ENCODE data around the gene ZC3H12A. TPM values are rescaled to one million over a fixed set of nuclear protein-coding genes. Genes with fewer than 3 reads are reported as not detected.

Gene ZC3H12A
- total RNA-seq (100 to 1,000 TPM; 164 to 165 TPM), total RNA-seq (30.6 to 337 (median 73.7) reads per million in 172 experiments)
- polyA plus RNA-seq (2013, experiment 1 of 2): 12.1 TPM
- polyA plus RNA-seq (2013, experiment 2 of 2): 47.4 TPM

- Histone ChIP-seq H3K27ac (ENCODE audit: low read depth in 1 of 2, low read length in 2 of 2) (peak within 1 kb of the TSS; percentile 95 to 97), H3K4me3 (ENCODE audit: low read length) (peak within 1 kb of the TSS; percentile 92), H3K9me3 (ENCODE audit: control insufficient read depth in 1 of 2, insufficient read depth in 1 of 2, low read length in 2 of 2) (no peaks in the 10 kb centered on the region), H3K36me3 (ENCODE audit: insufficient read depth, low read length) (peaks cover 32% of the 10 kb centered on the region), H3K4me1 (ENCODE audit: insufficient read depth, low read length) (peaks cover 68% of the 10 kb centered on the region), H3K27me3 (ENCODE audit: control insufficient read depth in 1 of 2, insufficient read depth in 2 of 2, low read length in 2 of 2) (no peaks in the 10 kb centered on the region)
- H3K9me3 Mint-ChIP-seq: no peaks in the 10 kb centered on the region
- TF ChIP-seq CTCF (IDR thresholded peaks at IDR 0.05): no peak
- H3K27ac Mint-ChIP-seq: peak within 1 kb of the TSS; percentile 100
- H3K36me3 Mint-ChIP-seq (ENCODE audit: low read depth): peaks cover 55% of the 10 kb centered on the region
- ChIA-PET POLR2A (interaction anchor here (0.8 to 10.8 kb wide), 9 partner anchors 8 to 1916 kb away, joined by 3 to 136 read pairs (median 6); partner anchors contain the start of genes MEAF6 and NCDN), CTCF (interaction anchor here (7.1 kb wide), 1 partner anchor 13 kb away, joined by 65 read pairs; no protein-coding TSS in a partner anchor)
- peak; percentile 83 to 98 (median 93) for DNase-seq
- H3K4me3 Mint-ChIP-seq: peak within 1 kb of the TSS; percentile 97
- peaks cover 66% of the 10 kb centered on the region for H3K4me1 Mint-ChIP-seq (ENCODE audit: low read depth)
- ATAC-seq (ENCODE audit: poor library complexity): peak; percentile 61
- H3K27me3 Mint-ChIP-seq: no peaks in the 10 kb centered on the region
- intact Hi-C loops (cut with DNase I, micrococcal nuclease): loop anchor here in 1 of 2 experiments (1.0 kb wide), 2 partner anchors 121 to 218 kb away; partner anchors contain the start of genes CDCA8 and GNL2
Observed at GRCh38 chr1:37474046-37474696, at the start of gene ZC3H12A. Gene ZC3H12A (plus strand): TSS chr1:37474580. CDS start chr1:37475497, 917 bp downstream.

- Histone ChIP-seq H3K4me1 (ENCODE audit: insufficient read depth, low read length) (no peaks in the 10 kb centered on the region), H3K36me3 (ENCODE audit: insufficient read depth, low read length) (no peaks in the 10 kb centered on the region), H3K27me3 (ENCODE audit: control insufficient read depth in 1 of 2, insufficient read depth in 2 of 2, low read length in 2 of 2) (peaks cover 2 to 4% of the 10 kb centered on the region in 2 experiments), H3K27ac (ENCODE audit: low read depth in 1 of 2, low read length in 2 of 2) (no peak overlapping the region), H3K4me3 (ENCODE audit: low read length) (no peak overlapping the region), H3K9me3 (ENCODE audit: control insufficient read depth in 1 of 2, insufficient read depth in 1 of 2, low read length in 2 of 2) (no peaks in the 10 kb centered on the region)
- Mint-ChIP-seq H3K4me1 (ENCODE audit: low read depth) (no peaks in the 10 kb centered on the region), H3K4me3 (no peak overlapping the region), H3K9me3 (no peaks in the 10 kb centered on the region), H3K27ac (no peak overlapping the region), H3K36me3 (ENCODE audit: low read depth) (no peaks in the 10 kb centered on the region), H3K27me3 (peaks cover 19% of the 10 kb centered on the region)
- POLR2A ChIA-PET: no interaction called here
- ATAC-seq (ENCODE audit: poor library complexity) (no peak), DNase-seq (no peak)
- CTCF ChIA-PET: interaction anchor here (1.2 kb wide), 1 partner anchor 9 kb away, joined by 3 read pairs; no protein-coding TSS in a partner anchor
- no peak for TF ChIP-seq CTCF (IDR thresholded peaks at IDR 0.05)
- intact Hi-C loops (cut with DNase I, micrococcal nuclease): no loop called here
Observed at GRCh38 chr1:37425221-37425620, 49.2 kb upstream of the ZC3H12A start.

- intact Hi-C loops (cut with DNase I, micrococcal nuclease): no loop called here
- peaks cover under 1% of the 10 kb centered on the region for H3K4me1 ChIP-seq (ENCODE audit: insufficient read depth, low read length)
- no peak overlapping the region for H3K27ac ChIP-seq (ENCODE audit: low read depth in 1 of 2, low read length in 2 of 2)
- DNase-seq (no peak), ATAC-seq (ENCODE audit: poor library complexity) (no peak)
- H3K27me3 ChIP-seq (ENCODE audit: control insufficient read depth in 1 of 2, insufficient read depth in 2 of 2, low read length in 2 of 2): peaks cover 10 to 11% of the 10 kb centered on the region in 2 experiments
- H3K36me3 ChIP-seq (ENCODE audit: insufficient read depth, low read length): no peaks in the 10 kb centered on the region
- H3K4me3 Mint-ChIP-seq: no peak overlapping the region
- ChIA-PET POLR2A (no interaction called here), CTCF (no interaction called here)
- H3K36me3 Mint-ChIP-seq (ENCODE audit: low read depth): no peaks in the 10 kb centered on the region
- H3K4me1 Mint-ChIP-seq (ENCODE audit: low read depth): no peaks in the 10 kb centered on the region
- no peaks in the 10 kb centered on the region for H3K9me3 ChIP-seq (ENCODE audit: control insufficient read depth in 1 of 2, insufficient read depth in 1 of 2, low read length in 2 of 2)
- no peak for TF ChIP-seq CTCF (IDR thresholded peaks at IDR 0.05)
- H3K4me3 ChIP-seq (ENCODE audit: low read length): no peak overlapping the region
- no peaks in the 10 kb centered on the region for H3K9me3 Mint-ChIP-seq
- no peak overlapping the region for H3K27ac Mint-ChIP-seq
- peaks cover 19% of the 10 kb centered on the region for H3K27me3 Mint-ChIP-seq
Observed at GRCh38 chr1:37429029-37429428, 45.4 kb upstream of the ZC3H12A start.

Data from CD4-positive, alpha-beta T cell (primary cell).